ENCODE measurements around the gene SNAI1.

SNAI1 gene

DNA sequence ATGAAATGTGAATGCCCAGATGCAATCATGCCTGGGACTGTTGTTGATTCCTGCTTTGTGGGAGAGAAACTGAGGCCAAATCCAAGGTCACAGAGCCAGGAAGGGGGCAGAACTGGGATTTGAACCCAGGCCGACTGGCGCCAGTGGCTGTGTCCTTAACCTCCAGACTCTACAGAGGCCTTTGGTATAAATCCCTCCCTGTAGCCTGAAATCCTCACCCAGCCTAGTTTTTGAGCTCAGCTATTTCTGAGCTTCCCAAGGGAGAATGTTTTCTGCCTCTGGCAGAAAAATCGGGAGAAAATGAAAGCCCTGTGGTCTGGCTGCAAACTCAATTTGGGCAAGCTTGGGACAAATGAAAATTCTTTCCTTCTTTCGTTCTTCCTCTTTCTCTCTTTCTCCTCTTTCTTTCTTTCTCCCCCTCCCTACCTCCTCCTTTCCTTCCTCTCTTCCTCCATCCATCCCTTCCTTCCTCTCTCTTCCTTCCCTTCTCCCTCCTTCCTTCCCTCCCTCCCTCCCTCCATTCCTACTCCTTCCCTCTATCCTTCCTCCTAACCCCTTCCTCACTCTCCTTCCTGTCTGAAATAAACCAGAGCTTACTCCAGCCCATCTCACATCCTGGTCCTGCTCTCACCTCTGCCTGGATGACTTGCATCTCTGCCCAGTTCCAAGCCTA, 34.9 kb downstream of the SNAI1 start:
- no peak overlapping the region for H2AFZ ChIP-seq
- H3K79me2 ChIP-seq, result no peaks in the 10 kb centered on the region
- H3K36me3 ChIP-seq (ENCODE audit: control insufficient read depth, insufficient read depth, low read length), result no peaks in the 10 kb centered on the region
- no peak overlapping the region for H3K27ac ChIP-seq
- H3K4me1 ChIP-seq, result no peaks in the 10 kb centered on the region
- TF ChIP-seq, protein P1, sequence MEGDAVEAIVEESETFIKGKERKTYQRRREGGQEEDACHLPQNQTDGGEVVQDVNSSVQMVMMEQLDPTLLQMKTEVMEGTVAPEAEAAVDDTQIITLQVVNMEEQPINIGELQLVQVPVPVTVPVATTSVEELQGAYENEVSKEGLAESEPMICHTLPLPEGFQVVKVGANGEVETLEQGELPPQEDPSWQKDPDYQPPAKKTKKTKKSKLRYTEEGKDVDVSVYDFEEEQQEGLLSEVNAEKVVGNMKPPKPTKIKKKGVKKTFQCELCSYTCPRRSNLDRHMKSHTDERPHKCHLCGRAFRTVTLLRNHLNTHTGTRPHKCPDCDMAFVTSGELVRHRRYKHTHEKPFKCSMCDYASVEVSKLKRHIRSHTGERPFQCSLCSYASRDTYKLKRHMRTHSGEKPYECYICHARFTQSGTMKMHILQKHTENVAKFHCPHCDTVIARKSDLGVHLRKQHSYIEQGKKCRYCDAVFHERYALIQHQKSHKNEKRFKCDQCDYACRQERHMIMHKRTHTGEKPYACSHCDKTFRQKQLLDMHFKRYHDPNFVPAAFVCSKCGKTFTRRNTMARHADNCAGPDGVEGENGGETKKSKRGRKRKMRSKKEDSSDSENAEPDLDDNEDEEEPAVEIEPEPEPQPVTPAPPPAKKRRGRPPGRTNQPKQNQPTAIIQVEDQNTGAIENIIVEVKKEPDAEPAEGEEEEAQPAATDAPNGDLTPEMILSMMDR (IDR thresholded peaks at IDR 0.05), result no peak
- H3K27me3 ChIP-seq (ENCODE audit: control insufficient read depth, insufficient read depth, low read length), result no peaks in the 10 kb centered on the region
- no peaks in the 10 kb centered on the region for H3K9me3 ChIP-seq (ENCODE audit: control insufficient read depth, low read length)
- H3K4me2 ChIP-seq (ENCODE audit: low read length), result no peak overlapping the region
- H3K9ac ChIP-seq, result no peak overlapping the region
- H3K4me3 ChIP-seq (ENCODE audit: low read depth, low read length), result no peak overlapping the region

DNA sequence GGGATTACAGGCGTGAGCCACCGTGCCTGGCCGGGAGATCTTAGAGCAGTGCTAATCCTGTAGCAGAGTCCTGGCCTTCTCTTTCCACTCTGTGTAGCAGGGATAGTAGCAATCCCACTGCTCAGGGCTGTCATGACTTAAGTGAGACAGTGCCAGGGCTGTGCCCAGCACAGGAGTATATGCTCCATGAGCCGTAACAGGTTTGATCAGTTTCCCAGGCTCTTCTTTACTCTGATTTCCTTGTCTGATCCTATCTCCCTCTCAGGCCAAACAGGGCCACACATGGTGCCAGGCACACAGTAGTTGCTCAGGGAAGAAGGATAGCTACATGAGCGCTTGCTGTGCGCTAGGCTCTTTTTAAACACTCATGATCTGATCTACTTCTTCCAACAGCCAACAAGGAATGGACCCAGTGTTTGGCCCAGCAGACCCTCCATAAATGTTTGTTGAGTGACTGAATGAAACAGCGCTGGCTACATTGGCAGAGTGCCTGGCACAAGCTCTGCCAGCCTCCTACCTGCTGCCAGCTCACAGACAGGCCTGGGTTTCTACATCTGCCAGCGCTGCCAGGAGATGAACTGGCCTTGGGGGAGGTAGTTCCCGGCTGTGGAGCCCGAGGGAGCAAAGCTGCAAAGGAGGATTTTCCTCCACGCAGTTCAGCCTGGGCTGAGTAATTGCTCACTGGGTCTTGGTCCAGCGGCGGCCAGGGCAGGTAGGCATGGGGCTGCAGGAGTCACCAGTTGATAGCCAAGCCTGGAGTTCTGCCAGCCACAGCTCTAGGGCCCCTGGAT, 36.9 kb downstream of the SNAI1 start:
- no peak overlapping the region for H3K27ac ChIP-seq
- no peaks in the 10 kb centered on the region for H3K36me3 ChIP-seq (ENCODE audit: control insufficient read depth, insufficient read depth, low read length)
- no peaks in the 10 kb centered on the region for H3K9me3 ChIP-seq (ENCODE audit: control insufficient read depth, low read length)
- no peak overlapping the region for H3K4me2 ChIP-seq (ENCODE audit: low read length)
- no peak overlapping the region for H3K9ac ChIP-seq
- H3K79me2 ChIP-seq, result no peaks in the 10 kb centered on the region
- H2AFZ ChIP-seq, result no peak overlapping the region
- TF ChIP-seq, protein P1 (IDR thresholded peaks at IDR 0.05), result no peak
- no peaks in the 10 kb centered on the region for H3K4me1 ChIP-seq
- H3K4me3 ChIP-seq (ENCODE audit: low read depth, low read length), result no peak overlapping the region
- no peaks in the 10 kb centered on the region for H3K27me3 ChIP-seq (ENCODE audit: control insufficient read depth, insufficient read depth, low read length)

DNA sequence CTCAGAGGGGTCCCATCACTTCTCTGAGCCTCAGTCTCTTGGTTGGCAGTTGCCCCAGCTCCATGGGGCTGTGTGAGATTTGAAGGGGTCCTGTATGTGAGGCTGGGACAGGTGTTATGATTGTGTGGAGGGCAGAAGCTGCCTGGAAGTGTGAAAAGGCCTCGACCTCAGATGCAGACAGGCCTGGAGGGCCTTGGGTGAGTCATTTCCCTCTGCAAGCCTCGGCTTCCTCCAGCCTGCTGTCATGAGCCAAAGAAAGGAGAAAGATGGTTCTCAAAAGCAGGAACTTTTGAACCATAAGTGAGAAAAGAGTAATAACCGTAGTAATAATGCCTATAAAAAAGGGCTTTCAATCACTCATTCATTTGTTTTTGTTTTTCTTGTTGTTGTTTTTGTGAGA, 37.5 kb downstream of the SNAI1 start:
- no peaks in the 10 kb centered on the region for H3K27me3 ChIP-seq (ENCODE audit: control insufficient read depth, insufficient read depth, low read length)
- TF ChIP-seq, protein P1 (IDR thresholded peaks at IDR 0.05), result no peak
- no peaks in the 10 kb centered on the region for H3K79me2 ChIP-seq
- H3K4me2 ChIP-seq (ENCODE audit: low read length), result no peak overlapping the region
- H3K9me3 ChIP-seq (ENCODE audit: control insufficient read depth, low read length), result no peaks in the 10 kb centered on the region
- no peak overlapping the region for H3K4me3 ChIP-seq (ENCODE audit: low read depth, low read length)
- H3K36me3 ChIP-seq (ENCODE audit: control insufficient read depth, insufficient read depth, low read length), result no peaks in the 10 kb centered on the region
- no peak overlapping the region for H2AFZ ChIP-seq
- no peak overlapping the region for H3K9ac ChIP-seq
- no peaks in the 10 kb centered on the region for H3K4me1 ChIP-seq
- H3K27ac ChIP-seq, result no peak overlapping the region

DNA sequence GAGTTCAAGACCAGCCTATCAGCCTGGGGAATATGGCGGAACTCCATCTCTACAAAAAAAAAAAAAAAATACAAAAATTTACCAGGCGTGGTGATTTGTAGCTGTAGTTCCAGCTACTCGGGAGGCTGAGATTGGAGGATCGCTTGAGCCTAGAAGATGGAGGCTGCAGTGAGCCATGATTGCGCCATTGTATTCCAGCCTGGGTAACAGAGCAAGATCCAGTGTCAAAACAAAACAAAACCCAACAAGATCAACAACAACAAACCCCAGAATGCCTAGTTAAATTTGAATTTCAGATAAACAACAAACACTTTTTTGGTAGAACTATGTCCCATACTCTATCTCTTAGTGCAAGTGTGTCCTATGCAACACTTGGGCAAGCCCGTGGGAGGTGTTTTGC, 39.9 kb downstream of the SNAI1 start:
- H3K4me1 ChIP-seq, result no peaks in the 10 kb centered on the region

More for the DNA sequence above, 39.9 kb downstream of the SNAI1 start:
- Histone ChIP-seq H3K9me3 (ENCODE audit: control insufficient read depth, low read length) (no peaks in the 10 kb centered on the region), H2AFZ (no peak overlapping the region), H3K9ac (no peak overlapping the region), H3K27me3 (ENCODE audit: control insufficient read depth, insufficient read depth, low read length) (no peaks in the 10 kb centered on the region), H3K79me2 (no peaks in the 10 kb centered on the region), H3K4me3 (ENCODE audit: low read depth, low read length) (no peak overlapping the region), H3K4me2 (ENCODE audit: low read length) (no peak overlapping the region), H3K27ac (no peak overlapping the region), H3K36me3 (ENCODE audit: control insufficient read depth, insufficient read depth, low read length) (no peaks in the 10 kb centered on the region)
- TF ChIP-seq, protein P1 (IDR thresholded peaks at IDR 0.05), result no peak

Measured in parathyroid adenoma (tissue), 2 donors.